WI38 (cell line): ENCODE data around the gene MYO3B.

Experiments
- H3K4me3 ChIP-seq: 2 replicates; pipeline ENCODE4 v1.5.1; 2011; ENCODE audit warnings: low read depth, mild to moderate bottlenecking, control low read depth, low read length
- TF ChIP-seq, protein P1 (sequence below): IDR thresholded peaks from 2 replicates; pipeline ENCODE4 v1.5.1; 2012; ENCODE audit warnings: low read depth, mild to moderate bottlenecking, control low read depth, low read length

MYO3B gene

GRCh38 chr2:170361090-170361936 is 183.4 kb downstream of the MYO3B start:
- TF ChIP-seq, protein P1, sequence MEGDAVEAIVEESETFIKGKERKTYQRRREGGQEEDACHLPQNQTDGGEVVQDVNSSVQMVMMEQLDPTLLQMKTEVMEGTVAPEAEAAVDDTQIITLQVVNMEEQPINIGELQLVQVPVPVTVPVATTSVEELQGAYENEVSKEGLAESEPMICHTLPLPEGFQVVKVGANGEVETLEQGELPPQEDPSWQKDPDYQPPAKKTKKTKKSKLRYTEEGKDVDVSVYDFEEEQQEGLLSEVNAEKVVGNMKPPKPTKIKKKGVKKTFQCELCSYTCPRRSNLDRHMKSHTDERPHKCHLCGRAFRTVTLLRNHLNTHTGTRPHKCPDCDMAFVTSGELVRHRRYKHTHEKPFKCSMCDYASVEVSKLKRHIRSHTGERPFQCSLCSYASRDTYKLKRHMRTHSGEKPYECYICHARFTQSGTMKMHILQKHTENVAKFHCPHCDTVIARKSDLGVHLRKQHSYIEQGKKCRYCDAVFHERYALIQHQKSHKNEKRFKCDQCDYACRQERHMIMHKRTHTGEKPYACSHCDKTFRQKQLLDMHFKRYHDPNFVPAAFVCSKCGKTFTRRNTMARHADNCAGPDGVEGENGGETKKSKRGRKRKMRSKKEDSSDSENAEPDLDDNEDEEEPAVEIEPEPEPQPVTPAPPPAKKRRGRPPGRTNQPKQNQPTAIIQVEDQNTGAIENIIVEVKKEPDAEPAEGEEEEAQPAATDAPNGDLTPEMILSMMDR = peak; percentile 55
- no peak overlapping the region for H3K4me3 ChIP-seq

DNA sequence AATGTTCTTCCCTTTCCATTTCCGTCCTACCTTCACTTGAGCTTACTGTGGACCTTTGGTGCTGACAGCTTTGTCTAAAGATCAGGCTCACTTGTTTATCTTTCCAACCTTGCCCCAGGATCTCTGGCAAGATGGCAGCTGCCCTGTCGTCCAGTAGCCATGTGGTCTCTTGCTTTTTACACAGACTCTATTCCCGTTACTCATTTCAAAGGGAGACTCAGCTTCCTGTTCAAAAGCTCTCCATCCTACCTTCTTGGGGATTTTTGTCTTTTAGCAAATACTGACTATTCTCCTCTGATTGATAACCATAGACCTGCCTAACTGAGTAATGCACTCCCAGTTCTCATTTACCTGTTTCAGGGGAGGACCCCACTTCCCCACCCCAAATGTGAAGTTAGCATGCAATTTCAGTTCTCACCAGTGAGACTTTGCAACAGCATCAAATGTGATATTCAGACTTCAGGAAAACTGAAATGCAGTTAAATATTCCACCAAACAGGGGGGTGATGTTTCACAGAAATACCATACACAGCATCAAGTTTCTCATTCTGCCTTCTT is 184.4 kb downstream of the MYO3B start:
- H3K4me3 ChIP-seq = no peak overlapping the region
- TF ChIP-seq, protein P1 = no peak

DNA sequence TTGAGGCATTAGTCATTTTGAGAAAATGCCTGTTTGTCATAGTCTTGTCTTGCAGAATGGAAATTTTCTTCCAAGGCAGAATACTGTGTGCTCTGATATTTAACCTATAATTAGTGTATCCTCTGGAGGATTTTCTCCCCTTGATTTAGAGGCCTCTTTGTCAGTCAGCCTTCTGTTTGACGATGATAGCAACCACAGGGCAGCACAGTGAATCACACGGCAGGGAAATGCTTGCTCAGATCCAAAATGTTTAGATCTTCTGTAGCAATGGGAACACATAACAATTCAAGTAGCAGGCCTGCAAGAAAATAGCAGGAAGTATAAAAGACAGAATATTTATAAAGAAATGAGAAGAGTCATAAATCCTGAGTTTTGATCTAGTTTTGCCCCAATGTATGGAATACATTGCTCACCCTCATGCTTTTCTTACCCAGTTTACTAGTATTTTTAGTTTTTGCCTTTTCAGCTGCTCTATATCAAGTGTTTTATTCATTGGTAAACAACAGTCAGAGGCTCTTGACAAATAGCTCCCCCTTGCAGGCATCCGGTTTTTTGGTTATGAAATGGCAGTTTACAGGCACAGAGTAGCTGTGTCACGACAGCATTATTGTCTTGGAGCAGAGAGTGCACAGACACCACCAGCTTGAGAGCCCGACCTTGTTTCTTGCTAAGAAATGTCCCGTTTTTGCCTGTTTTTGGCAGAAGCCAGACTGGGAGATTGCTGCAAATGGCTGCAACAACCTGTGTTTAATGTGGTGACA is 185.1 kb downstream of the MYO3B start:
- TF ChIP-seq, protein P1 = no peak
- H3K4me3 ChIP-seq = no peak overlapping the region

GRCh38 chr2:170365003-170365402 is 187.1 kb downstream of the MYO3B start:
- no peak overlapping the region for H3K4me3 ChIP-seq
- TF ChIP-seq, protein P1 = no peak

DNA sequence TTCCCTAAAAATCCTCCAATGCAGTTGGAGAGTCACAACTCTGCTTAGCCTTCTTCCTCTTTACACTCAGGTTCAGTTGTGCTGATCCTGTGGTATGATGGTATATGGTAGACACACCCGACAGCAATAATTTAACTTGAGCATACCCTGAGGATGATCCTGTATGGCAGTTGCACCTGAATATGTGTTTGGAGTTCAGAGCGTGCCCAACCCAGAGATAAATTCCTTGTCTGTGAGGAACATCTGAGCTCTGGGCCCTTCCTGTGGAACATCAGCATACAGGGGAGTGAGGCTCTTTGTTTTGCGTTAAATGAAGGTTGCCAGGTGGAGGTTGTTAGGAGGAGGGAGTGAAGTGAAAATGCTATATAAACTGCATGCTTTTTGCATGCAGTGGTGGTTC is 187.7 kb downstream of the MYO3B start:
- no peak overlapping the region for H3K4me3 ChIP-seq
- TF ChIP-seq, protein P1 = no peak

GRCh38 chr2:170368370-170368769 is 190.4 kb downstream of the MYO3B start:
- TF ChIP-seq, protein P1 = no peak
- no peak overlapping the region for H3K4me3 ChIP-seq
